Measurements from ENCODE around the gene CCDC186. TPM values are rescaled to one million over a fixed set of nuclear protein-coding genes. Genes with fewer than 3 reads are reported as not detected.

The CCDC186 gene
- total RNA-seq, 1 experiment from 2014 or later = 20.9 TPM

DNA sequence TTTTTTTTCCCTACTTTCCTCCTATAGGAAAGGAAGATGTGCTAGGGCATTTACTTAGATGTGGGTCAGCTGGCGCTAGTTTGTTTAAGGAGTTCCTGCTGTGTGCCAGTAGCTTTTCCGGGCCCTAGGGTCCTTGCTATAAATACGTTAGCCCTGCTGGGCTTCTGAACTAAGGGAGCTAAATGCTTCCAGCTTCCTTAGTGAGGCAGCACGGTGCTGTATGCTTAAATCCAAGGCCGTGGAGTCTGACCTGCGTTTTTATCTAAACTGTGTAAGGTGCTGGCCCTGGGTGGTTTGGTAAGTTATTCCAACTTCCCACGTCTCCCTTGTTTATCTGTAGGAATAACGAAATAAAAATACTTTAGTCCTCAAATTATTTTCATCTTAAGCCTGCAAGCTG lies 5.7 kb upstream of the CCDC186 start:
- BruUV-seq (replicated peaks) = no TSS peak
- POLR2A ChIA-PET = interaction anchor here (1.4 kb wide), 1 partner anchor 65 kb away, joined by 7 read pairs; no protein-coding TSS in a partner anchor
- intact Hi-C loops (cut with micrococcal nuclease) = no loop called here

GRCh38 chr10:114179148-114179547 lies 5.1 kb upstream of the CCDC186 start, which contains the start of gene TDRD1:
TSS of gene TDRD1 (plus strand) at chr10:114179353. CDS start at chr10:114187832, 8,479 bp downstream.
- Mint-ChIP-seq H3K27me3 (ENCODE audit: insufficient read depth, unreplicated experiment) (no peaks in the 10 kb centered on the region), H3K4me3 (ENCODE audit: unreplicated experiment) (no peak within 1 kb of the TSS), H3K36me3 (ENCODE audit: insufficient read depth, unreplicated experiment) (no peaks in the 10 kb centered on the region), H3K4me1 (ENCODE audit: insufficient read depth, unreplicated experiment) (no peaks in the 10 kb centered on the region), H3K27ac (ENCODE audit: low read depth, unreplicated experiment) (no peak within 1 kb of the TSS), H3K9me3 (ENCODE audit: unreplicated experiment) (no peaks in the 10 kb centered on the region)
- TF ChIP-seq, protein P1, sequence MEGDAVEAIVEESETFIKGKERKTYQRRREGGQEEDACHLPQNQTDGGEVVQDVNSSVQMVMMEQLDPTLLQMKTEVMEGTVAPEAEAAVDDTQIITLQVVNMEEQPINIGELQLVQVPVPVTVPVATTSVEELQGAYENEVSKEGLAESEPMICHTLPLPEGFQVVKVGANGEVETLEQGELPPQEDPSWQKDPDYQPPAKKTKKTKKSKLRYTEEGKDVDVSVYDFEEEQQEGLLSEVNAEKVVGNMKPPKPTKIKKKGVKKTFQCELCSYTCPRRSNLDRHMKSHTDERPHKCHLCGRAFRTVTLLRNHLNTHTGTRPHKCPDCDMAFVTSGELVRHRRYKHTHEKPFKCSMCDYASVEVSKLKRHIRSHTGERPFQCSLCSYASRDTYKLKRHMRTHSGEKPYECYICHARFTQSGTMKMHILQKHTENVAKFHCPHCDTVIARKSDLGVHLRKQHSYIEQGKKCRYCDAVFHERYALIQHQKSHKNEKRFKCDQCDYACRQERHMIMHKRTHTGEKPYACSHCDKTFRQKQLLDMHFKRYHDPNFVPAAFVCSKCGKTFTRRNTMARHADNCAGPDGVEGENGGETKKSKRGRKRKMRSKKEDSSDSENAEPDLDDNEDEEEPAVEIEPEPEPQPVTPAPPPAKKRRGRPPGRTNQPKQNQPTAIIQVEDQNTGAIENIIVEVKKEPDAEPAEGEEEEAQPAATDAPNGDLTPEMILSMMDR (IDR thresholded peaks at IDR 0.05; ENCODE audit: unreplicated experiment) = no peak
- no peak for DNase-seq (ENCODE audit: unreplicated experiment)
- ChIA-PET CTCF (no interaction called here), POLR2A (no interaction called here)
- intact Hi-C loops (cut with micrococcal nuclease) = no loop called here
- BruUV-seq (replicated peaks) = no TSS peak

More for the DNA sequence above, 5.7 kb upstream of the CCDC186 start:
- H3K9me3 Mint-ChIP-seq (ENCODE audit: unreplicated experiment) = no peaks in the 10 kb centered on the region
- no peak overlapping the region for H3K4me3 Mint-ChIP-seq (ENCODE audit: unreplicated experiment)
- H3K27me3 Mint-ChIP-seq (ENCODE audit: insufficient read depth, unreplicated experiment) = no peaks in the 10 kb centered on the region
- CTCF ChIA-PET = interaction anchor here (0.5 kb wide), 1 partner anchor 76 kb away, joined by 3 read pairs; no protein-coding TSS in a partner anchor
- H3K27ac Mint-ChIP-seq (ENCODE audit: low read depth, unreplicated experiment) = no peak overlapping the region
- H3K4me1 Mint-ChIP-seq (ENCODE audit: insufficient read depth, unreplicated experiment) = no peaks in the 10 kb centered on the region
- no peaks in the 10 kb centered on the region for H3K36me3 Mint-ChIP-seq (ENCODE audit: insufficient read depth, unreplicated experiment)
- TF ChIP-seq, protein P1 (IDR thresholded peaks at IDR 0.05; ENCODE audit: unreplicated experiment) = no peak
- DNase-seq (ENCODE audit: unreplicated experiment) = no peak

DNA sequence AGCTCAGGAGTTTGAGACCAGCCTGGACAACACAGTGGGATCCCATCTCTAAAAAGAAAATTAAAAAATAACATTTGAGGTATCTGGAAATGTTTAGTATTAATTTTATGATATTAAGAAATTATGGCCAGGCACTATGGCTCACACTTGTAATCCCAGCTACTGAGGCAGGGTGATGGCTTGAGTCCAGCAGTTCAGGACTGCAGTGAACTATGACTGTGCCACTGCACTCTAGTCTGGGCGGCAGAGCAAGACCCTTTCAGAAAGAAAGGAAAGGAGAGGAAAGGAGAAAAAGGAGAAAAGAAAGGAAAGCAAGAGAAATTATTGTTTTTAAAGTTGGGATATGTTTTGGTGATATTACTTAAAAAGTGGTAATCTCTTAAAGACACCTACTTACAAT lies 2.5 kb upstream of the CCDC186 start:
- no peak for DNase-seq (ENCODE audit: unreplicated experiment)
- H3K27ac Mint-ChIP-seq (ENCODE audit: low read depth, unreplicated experiment) = no peak overlapping the region
- intact Hi-C loops (cut with micrococcal nuclease) = no loop called here
- no TSS peak for BruUV-seq (replicated peaks)
- ChIA-PET CTCF (interaction anchor here (1.0 kb wide), 1 partner anchor 76 kb away, joined by 4 read pairs; no protein-coding TSS in a partner anchor), POLR2A (interaction anchor here (0.6 to 6.4 kb wide), 4 partner anchors 38 to 95 kb away, joined by 3 to 75 read pairs (median 6); no protein-coding TSS in a partner anchor)
- H3K4me3 Mint-ChIP-seq (ENCODE audit: unreplicated experiment) = no peak overlapping the region
- H3K36me3 Mint-ChIP-seq (ENCODE audit: insufficient read depth, unreplicated experiment) = no peaks in the 10 kb centered on the region
- TF ChIP-seq, protein P1 (IDR thresholded peaks at IDR 0.05; ENCODE audit: unreplicated experiment) = no peak
- peaks cover 6% of the 10 kb centered on the region for H3K4me1 Mint-ChIP-seq (ENCODE audit: insufficient read depth, unreplicated experiment)
- no peaks in the 10 kb centered on the region for H3K9me3 Mint-ChIP-seq (ENCODE audit: unreplicated experiment)
- H3K27me3 Mint-ChIP-seq (ENCODE audit: insufficient read depth, unreplicated experiment) = no peaks in the 10 kb centered on the region

- BruUV-seq (replicated peaks) = no TSS peak
- Mint-ChIP-seq H3K9me3 (ENCODE audit: unreplicated experiment) (no peaks in the 10 kb centered on the region), H3K36me3 (ENCODE audit: insufficient read depth, unreplicated experiment) (no peaks in the 10 kb centered on the region), H3K4me1 (ENCODE audit: insufficient read depth, unreplicated experiment) (peaks cover 6% of the 10 kb centered on the region), H3K4me3 (ENCODE audit: unreplicated experiment) (no peak overlapping the region), H3K27ac (ENCODE audit: low read depth, unreplicated experiment) (no peak overlapping the region), H3K27me3 (ENCODE audit: insufficient read depth, unreplicated experiment) (no peaks in the 10 kb centered on the region)
- ChIA-PET POLR2A (interaction anchor here (0.6 to 6.4 kb wide), 9 partner anchors 11 to 146 kb away, joined by 3 to 107 read pairs (median 10); partner anchors contain the start of gene VWA2), CTCF (interaction anchor here (0.6 kb wide), 1 partner anchor 18 kb away, joined by 4 read pairs; no protein-coding TSS in a partner anchor)
- DNase-seq (ENCODE audit: unreplicated experiment) = no peak
- intact Hi-C loops (cut with micrococcal nuclease) = loop anchor here (2.0 kb wide), 1 partner anchor 95 kb away; no protein-coding TSS in a partner anchor
- TF ChIP-seq, protein P1 (IDR thresholded peaks at IDR 0.05; ENCODE audit: unreplicated experiment) = no peak
Observed at GRCh38 chr10:114175667-114176066, 1.7 kb upstream of the CCDC186 start.
